Chondrocyte (in vitro differentiated cells): ENCODE results near the gene LHX5. TPM values are rescaled to one million over a fixed set of nuclear protein-coding genes. Genes with fewer than 3 reads are reported as not detected.

Experiments used
- DNase-seq: peaks from one replicate; pipeline ENCODE4 v3.0.0; 2021; ENCODE audit warnings: mixed read lengths, low spot score
- H3K27ac Mint-ChIP-seq: one replicate; pipeline ENCODE4 v1.8.0; 2021; ENCODE audit warnings: mild to moderate bottlenecking, moderate library complexity, mixed read lengths; ENCODE audit not compliant: unreplicated experiment
- H3K27me3 Mint-ChIP-seq: 2 replicates; pipeline ENCODE4 v1.8.0; 2021; ENCODE audit warnings: low read depth, mixed read lengths
- H3K36me3 Mint-ChIP-seq: 2 replicates; pipeline ENCODE4 v1.8.0; 2021; ENCODE audit warnings: low read depth, mixed read lengths
- H3K4me1 Mint-ChIP-seq: 2 replicates; pipeline ENCODE4 v1.8.0; 2021; ENCODE audit warnings: low read depth, mild to moderate bottlenecking, mixed read lengths
- H3K4me3 Mint-ChIP-seq: one replicate; pipeline ENCODE4 v1.8.0; 2021; ENCODE audit warnings: mild to moderate bottlenecking, moderate library complexity, mixed read lengths; ENCODE audit not compliant: unreplicated experiment
- H3K9me3 Mint-ChIP-seq: 2 replicates; pipeline ENCODE4 v1.8.0; 2021; ENCODE audit warnings: low read depth, mixed read lengths
- total RNA-seq: library from RNA; stranded (reverse); gene quantifications from 3 replicates; pipeline ENCODE4 v1.2.1, GENCODE V29; 2021
- TF ChIP-seq, protein P1 (sequence below): fragments of 200-600 bp; sonication (generic); IDR thresholded peaks from 2 replicates; pipeline ENCODE4 v1.5.0; 2021; ENCODE audit warnings: antibody characterized with exemption, mild to moderate bottlenecking, moderate library complexity

The LHX5 gene
- total RNA-seq, 1 donor from 2014 or later = not detected

DNA sequence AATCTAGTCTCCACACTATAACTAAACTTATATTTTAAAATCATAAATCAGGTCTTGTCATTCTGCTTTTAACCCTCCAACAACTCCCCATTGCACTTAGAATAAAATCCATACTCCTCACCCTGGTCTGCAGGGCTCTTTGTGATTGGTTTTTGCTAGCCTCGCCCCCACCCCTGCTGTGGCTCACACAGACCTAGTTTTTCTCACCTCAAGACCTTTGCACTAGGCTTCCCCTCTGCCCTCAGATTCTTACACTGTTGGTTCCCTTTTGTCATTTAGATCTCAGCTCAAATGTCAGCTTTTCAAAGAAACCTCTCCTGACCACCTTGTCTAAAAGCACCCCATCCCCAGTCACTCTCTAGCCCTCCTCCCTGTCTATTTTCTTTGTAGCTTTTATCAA lies 10.7 kb upstream of the LHX5 start:
- no peak for DNase-seq
- Mint-ChIP-seq H3K27me3 (peaks cover 88% of the 10 kb centered on the region), H3K4me3 (no peak overlapping the region), H3K27ac (no peak overlapping the region), H3K9me3 (no peaks in the 10 kb centered on the region), H3K36me3 (peaks cover 1% of the 10 kb centered on the region), H3K4me1 (peaks cover 10% of the 10 kb centered on the region)
- TF ChIP-seq, protein P1, sequence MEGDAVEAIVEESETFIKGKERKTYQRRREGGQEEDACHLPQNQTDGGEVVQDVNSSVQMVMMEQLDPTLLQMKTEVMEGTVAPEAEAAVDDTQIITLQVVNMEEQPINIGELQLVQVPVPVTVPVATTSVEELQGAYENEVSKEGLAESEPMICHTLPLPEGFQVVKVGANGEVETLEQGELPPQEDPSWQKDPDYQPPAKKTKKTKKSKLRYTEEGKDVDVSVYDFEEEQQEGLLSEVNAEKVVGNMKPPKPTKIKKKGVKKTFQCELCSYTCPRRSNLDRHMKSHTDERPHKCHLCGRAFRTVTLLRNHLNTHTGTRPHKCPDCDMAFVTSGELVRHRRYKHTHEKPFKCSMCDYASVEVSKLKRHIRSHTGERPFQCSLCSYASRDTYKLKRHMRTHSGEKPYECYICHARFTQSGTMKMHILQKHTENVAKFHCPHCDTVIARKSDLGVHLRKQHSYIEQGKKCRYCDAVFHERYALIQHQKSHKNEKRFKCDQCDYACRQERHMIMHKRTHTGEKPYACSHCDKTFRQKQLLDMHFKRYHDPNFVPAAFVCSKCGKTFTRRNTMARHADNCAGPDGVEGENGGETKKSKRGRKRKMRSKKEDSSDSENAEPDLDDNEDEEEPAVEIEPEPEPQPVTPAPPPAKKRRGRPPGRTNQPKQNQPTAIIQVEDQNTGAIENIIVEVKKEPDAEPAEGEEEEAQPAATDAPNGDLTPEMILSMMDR = no peak

DNA sequence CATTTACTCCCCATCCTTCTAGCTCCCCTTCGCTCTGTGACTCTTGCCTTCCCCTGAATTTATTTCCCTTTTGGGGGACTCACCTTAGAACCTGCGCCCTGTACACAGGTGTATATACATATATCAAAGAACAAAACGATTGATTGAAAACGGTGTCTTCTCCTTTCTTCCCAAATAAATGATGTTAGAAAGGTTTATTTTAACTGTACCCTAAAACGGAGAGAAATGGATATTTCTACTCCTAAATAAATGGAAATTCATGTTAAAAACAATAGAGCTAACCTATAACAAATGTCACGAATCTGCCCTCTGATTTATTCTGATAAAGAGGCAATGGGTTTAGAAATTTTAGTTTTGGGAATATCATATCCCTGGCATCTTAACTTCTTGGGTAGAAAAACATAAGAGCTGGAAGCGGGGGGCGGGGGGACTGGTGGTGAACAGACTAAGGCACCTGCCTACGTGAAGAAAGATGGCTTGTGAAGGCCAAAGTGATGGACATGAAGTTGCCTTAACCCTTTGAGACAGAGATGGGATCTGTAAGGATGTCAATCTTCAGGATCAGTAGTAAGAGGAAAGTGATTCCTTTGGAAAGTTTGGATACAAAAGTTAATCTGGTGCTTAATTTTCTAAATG lies 8.8 kb upstream of the LHX5 start:
- TF ChIP-seq, protein P1 = no peak
- H3K36me3 Mint-ChIP-seq = peaks cover 1% of the 10 kb centered on the region
- no peaks in the 10 kb centered on the region for H3K9me3 Mint-ChIP-seq
- DNase-seq = no peak
- H3K27me3 Mint-ChIP-seq = peaks cover 82% of the 10 kb centered on the region
- H3K4me3 Mint-ChIP-seq = no peak overlapping the region
- H3K27ac Mint-ChIP-seq = no peak overlapping the region
- peaks cover 13% of the 10 kb centered on the region for H3K4me1 Mint-ChIP-seq

DNA sequence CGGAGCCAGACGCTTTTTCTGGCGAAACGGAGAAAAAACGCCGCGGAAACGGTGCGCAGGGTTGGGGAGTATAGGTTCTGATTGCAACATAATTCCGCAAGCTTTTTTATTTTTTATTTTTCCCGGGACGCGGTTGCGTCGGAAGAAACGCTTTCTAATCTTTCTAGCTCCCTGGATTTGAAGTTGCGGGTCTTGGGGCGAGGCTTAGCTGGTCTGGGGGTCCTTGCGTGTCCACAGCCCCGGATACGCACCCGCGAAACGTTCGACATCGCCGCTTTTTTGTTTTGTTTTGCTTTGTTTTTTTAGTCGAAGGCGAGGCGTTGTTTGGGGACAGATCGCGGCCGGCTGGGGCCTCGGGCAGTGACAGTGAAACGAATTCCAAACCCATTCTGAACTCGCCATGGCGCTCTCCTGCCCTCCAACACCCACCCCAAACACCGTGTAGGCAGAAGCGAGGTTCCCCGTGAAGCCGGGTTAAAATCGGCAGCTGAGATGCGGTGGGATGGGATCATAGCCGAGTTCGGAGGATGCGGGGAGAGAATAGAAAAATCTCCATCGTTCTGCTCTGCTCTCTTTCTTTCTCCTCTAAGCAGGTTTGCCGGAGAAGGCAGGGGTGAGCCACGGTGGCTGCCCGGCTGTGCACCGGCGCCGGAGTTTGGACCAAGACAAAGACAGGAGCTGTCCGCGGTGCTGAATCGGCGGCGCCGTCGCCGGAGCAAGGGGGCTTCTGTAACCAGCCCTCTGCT lies 8.1 kb upstream of the LHX5 start:
- peaks cover 1% of the 10 kb centered on the region for H3K36me3 Mint-ChIP-seq
- TF ChIP-seq, protein P1 = no peak

DNA sequence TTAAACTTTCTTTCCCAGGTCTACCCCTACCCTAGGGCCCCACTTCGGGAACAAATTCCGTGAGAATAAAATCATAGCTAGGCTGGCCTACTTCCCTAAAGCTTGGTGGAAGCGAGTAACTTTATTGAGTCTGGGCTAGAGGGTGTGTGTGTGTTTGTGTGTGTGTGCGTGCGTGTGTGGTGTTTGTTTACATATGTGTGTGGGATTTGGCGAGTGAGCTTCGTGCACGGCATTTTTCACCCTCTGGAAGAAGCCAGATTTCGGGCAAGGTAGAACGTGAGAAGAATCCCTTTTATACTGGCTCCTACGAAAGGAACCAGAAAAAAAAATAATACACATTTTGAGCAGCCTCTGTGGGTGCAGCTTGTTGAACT lies 7.5 kb upstream of the LHX5 start:
- Mint-ChIP-seq H3K27me3 (peaks cover 85% of the 10 kb centered on the region), H3K36me3 (peaks cover 1% of the 10 kb centered on the region), H3K27ac (no peak overlapping the region), H3K4me1 (peaks cover 15% of the 10 kb centered on the region), H3K4me3 (no peak overlapping the region), H3K9me3 (no peaks in the 10 kb centered on the region)
- TF ChIP-seq, protein P1 = no peak
- DNase-seq = no peak

More for the DNA sequence above, 8.1 kb upstream of the LHX5 start:
- DNase-seq = no peak
- peaks cover 83% of the 10 kb centered on the region for H3K27me3 Mint-ChIP-seq
- H3K4me3 Mint-ChIP-seq = no peak overlapping the region
- H3K27ac Mint-ChIP-seq = no peak overlapping the region
- no peaks in the 10 kb centered on the region for H3K9me3 Mint-ChIP-seq
- peaks cover 13% of the 10 kb centered on the region for H3K4me1 Mint-ChIP-seq

DNA sequence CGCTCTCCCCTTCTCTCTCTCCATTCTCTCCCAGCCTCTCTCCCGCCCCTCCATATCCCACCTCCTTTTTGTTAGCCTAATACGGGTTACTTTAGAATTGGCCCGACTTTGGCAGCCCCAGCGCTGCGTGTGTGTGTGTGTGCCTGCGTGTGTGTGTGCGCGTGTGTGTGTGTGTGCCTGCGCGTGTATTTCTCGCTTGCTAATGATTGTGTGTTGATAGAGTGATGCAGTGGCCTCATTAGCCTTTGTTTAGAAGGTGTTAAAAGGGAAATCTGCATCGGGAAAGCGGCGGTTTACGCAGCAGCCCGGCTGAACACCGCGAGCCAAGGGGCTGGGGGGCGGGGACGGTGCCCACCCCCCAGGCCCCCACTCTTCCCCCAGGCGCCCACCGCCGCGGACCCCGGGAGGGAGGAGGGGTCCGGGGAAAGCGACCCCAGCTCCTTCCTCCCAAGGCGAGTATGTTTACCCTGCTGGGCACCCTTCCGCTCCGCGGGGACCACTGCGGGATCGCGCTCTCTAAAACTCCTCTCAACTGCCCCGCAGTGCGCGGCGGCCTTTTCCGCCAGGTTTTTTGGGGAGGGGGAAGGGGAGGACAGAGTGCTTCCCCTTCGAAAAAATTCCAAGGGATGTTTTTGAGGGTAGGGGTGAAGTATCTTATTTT lies 6.8 kb upstream of the LHX5 start:
- no peak overlapping the region for H3K4me3 Mint-ChIP-seq
- H3K4me1 Mint-ChIP-seq = peaks cover 17% of the 10 kb centered on the region
- no peak for DNase-seq
- TF ChIP-seq, protein P1 = no peak
- peaks cover 1% of the 10 kb centered on the region for H3K36me3 Mint-ChIP-seq
- H3K27me3 Mint-ChIP-seq = peaks cover 85% of the 10 kb centered on the region
- no peak overlapping the region for H3K27ac Mint-ChIP-seq
- H3K9me3 Mint-ChIP-seq = no peaks in the 10 kb centered on the region
